Activated naive CD8-positive, alpha-beta T cell treated with anti-CD3 and anti-CD28 coated beads for 36 hours (primary cell): Measurements from ENCODE around the gene CEP126. TPM values are rescaled to one million over a fixed set of nuclear protein-coding genes. Genes with fewer than 3 reads are reported as not detected.
"Not testable (repeated sequence)": the region's sequence is repeated elsewhere in the genome, so short reads cannot be mapped to it uniquely, and the experiment has no call there.

Source experiments
- DNase-seq: peaks from one replicate; pipeline ENCODE4 v3.0.0; 2021
- H3K27ac Mint-ChIP-seq: one replicate; pipeline ENCODE4 v1.8.0; 2022; ENCODE audit warnings: mild to moderate bottlenecking, moderate library complexity, mixed read lengths
- H3K27me3 Mint-ChIP-seq: one replicate; pipeline ENCODE4 v1.8.0; 2022; ENCODE audit warnings: mild to moderate bottlenecking, mixed read lengths
- H3K36me3 Mint-ChIP-seq: one replicate; pipeline ENCODE4 v1.8.0; 2021; ENCODE audit warnings: mild to moderate bottlenecking, mixed read lengths
- H3K4me1 Mint-ChIP-seq: one replicate; pipeline ENCODE4 v1.8.0; 2021; ENCODE audit warnings: mixed read lengths
- H3K4me3 Mint-ChIP-seq: one replicate; pipeline ENCODE4 v1.8.0; 2022; ENCODE audit warnings: mild to moderate bottlenecking, moderate library complexity, mixed read lengths
- H3K9me3 Mint-ChIP-seq: one replicate; pipeline ENCODE4 v1.8.0; 2022; ENCODE audit warnings: mixed read lengths
- total RNA-seq, 2 experiments: library from RNA; stranded (reverse); gene quantifications; one replicate each; pipeline ENCODE4 v1.2.3, GENCODE V29; 2021

The CEP126 gene
- total RNA-seq, 2 experiments from 2014 or later, result 1.9 to 2.2 TPM

DNA sequence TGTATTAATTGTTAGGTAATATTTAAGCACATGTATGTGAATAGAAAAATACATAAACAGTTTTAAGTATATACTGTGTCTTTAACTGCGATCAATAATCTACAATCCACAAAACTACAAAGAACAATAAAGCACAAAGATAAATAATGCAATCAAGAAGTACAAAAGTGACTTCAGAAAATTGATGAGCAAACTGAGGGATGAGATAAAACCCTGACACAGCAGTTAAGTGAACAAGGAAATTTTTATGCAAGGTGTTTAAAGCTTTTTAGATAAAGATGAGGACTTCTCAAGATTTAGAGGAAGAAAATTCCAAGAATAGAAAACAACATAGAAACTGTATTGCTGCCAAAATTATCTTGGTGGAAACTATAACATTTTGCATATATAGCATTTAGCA lies 60.0 kb downstream of the CEP126 start:
- Mint-ChIP-seq H3K27me3 (no peaks in the 10 kb centered on the region), H3K27ac (no peak overlapping the region), H3K36me3 (no peaks in the 10 kb centered on the region), H3K9me3 (peaks cover 1% of the 10 kb centered on the region), H3K4me3 (no peak overlapping the region), H3K4me1 (no peaks in the 10 kb centered on the region)
- DNase-seq, result no peak

DNA sequence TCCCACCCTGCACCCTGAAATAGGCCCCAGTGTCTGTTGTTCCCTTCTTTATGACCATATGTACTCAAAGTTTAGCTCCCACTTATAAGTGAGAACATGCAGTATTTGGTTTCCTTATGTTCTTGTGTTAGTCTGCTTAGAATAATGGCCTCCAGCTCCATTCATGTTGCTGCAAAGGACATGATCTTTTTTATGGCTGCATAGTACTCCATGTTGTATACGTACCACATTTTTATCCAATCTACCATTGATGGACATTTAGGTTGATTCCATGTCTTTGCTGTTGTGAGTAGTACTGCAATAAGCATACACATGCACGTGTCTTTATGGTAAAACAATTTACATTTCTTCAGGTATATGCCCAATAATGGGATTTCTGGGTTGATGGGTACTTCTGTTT lies 60.9 kb downstream of the CEP126 start:
- no peak overlapping the region for H3K4me3 Mint-ChIP-seq
- no peak for DNase-seq
- peaks cover 1% of the 10 kb centered on the region for H3K9me3 Mint-ChIP-seq
- H3K27ac Mint-ChIP-seq, result no peak overlapping the region
- no peaks in the 10 kb centered on the region for H3K27me3 Mint-ChIP-seq
- H3K36me3 Mint-ChIP-seq, result no peaks in the 10 kb centered on the region
- H3K4me1 Mint-ChIP-seq, result no peaks in the 10 kb centered on the region

DNA sequence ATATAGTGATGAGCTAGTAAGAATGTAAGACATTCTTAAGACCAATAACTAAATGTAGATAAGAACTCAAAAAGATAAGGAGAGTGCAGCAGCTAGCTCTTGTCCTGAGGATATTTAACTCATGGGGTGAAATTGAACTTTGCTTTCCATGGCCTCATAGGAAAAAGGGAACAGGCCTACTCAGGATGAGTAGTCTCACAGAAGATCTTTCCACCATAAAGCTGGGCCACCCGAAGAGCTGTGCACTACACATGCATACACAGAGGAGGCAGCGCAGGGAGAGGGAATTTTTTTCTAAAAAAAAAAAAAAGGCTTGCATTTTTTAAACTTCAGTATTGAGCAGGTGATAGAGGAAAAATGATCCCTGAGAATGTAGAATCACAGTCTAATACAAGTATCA lies 72.6 kb downstream of the CEP126 start:
- Mint-ChIP-seq H3K4me1 (no peaks in the 10 kb centered on the region), H3K36me3 (peaks cover 2% of the 10 kb centered on the region), H3K4me3 (no peak overlapping the region), H3K9me3 (no peaks in the 10 kb centered on the region), H3K27me3 (no peaks in the 10 kb centered on the region), H3K27ac (no peak overlapping the region)
- no peak for DNase-seq

DNA sequence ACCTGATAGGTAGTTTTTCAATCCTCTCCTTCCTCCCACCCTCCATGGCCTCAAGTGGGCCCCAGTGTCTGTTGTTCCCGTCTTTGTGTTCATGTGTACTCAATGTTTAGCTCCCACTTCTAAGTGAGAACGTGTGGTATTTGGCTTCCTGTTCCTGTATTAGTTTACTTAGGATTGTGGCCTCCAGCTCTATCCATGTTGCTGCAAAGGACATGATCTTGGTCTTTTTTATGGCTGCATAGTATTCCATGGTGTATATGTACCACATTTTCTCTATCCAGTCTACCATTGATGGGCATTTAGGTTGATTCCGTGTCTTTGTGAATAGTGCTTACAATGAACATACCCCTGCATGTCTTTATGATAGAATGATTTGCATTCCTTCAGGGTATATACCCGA lies 78.4 kb downstream of the CEP126 start:
- H3K27me3 Mint-ChIP-seq, result no peaks in the 10 kb centered on the region
- no peak overlapping the region for H3K4me3 Mint-ChIP-seq
- H3K27ac Mint-ChIP-seq, result no peak overlapping the region
- peaks cover 4% of the 10 kb centered on the region for H3K36me3 Mint-ChIP-seq
- H3K9me3 Mint-ChIP-seq, result no peaks in the 10 kb centered on the region
- no peak for DNase-seq
- no peaks in the 10 kb centered on the region for H3K4me1 Mint-ChIP-seq

DNA sequence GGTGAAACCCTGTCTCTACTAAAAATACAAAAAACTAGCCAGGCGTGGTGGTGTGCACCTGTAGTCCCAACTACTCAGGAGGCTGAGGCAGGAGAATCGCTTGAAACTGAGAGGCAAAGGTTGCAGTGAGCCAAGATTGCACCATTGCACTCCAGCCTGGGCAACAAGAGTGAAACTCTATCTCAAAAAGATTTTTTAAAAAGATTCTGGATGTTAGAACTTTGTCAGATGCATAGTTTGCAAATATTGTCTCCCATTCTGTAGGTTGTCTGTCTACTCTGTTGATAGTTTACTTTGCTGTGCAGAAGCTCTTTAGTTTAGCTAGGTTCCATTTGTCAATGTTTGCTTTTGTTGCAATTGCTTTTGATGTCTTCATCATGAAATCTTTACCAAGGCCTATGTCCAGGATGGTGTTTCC lies 79.3 kb downstream of the CEP126 start:
- not testable (repeated sequence) for H3K4me1 Mint-ChIP-seq, H3K9me3 Mint-ChIP-seq, H3K4me3 Mint-ChIP-seq, H3K36me3 Mint-ChIP-seq, H3K27me3 Mint-ChIP-seq, H3K27ac Mint-ChIP-seq, DNase-seq

DNA sequence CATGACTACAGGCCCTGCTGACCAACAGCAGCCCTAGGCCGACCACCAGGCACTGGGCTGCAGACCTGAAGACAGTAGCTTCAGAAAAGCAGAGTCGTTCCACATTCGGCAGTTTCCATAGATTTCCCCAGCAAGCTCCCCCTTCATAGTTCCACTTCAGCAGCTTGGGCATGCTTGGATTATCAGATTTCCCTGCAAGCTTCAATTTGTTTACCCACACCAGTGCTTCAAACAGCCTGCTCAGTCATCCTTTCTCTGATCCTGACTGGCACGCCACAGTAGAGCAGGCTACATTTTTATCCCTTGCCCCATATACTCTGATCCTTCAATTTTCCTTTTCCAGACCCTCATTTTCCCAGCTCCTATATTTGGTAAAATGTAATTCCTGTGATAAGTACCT lies 81.3 kb downstream of the CEP126 start:
- Mint-ChIP-seq H3K27ac (no peak overlapping the region), H3K4me1 (no peaks in the 10 kb centered on the region)
- no peak for DNase-seq

DNA sequence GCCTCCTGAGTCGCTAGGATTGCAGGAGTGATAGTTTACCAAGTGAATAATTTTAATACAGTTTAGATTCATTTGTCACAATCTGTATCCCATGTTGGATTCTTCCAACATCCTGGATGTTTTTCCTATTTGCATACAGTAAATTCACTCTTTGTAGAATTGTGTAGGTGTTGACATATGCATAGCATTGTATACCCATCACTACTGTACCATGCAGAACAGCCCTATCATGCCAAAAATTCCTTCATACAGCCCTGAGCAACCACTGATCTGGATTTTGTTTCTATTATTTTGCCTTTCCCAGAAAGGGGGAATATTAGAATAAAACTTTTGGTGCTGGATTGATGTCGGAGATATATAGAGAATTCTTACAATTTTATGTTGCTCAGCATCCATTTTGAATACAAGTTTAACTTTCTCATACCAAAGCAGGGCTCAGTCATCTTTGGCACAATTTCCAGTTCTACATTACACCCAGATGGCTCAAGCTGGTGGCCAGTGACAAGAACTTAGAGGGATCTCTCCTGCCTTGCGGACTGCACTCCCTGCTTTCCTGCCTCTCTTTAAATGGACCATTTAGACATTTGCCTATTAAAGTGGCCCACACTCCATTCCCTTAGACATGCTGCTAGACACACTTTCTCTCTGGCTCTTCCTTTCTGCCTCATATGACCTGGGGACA lies 87.0 kb downstream of the CEP126 start:
- Mint-ChIP-seq H3K9me3 (no peaks in the 10 kb centered on the region), H3K27ac (no peak overlapping the region), H3K27me3 (no peaks in the 10 kb centered on the region), H3K36me3 (no peaks in the 10 kb centered on the region), H3K4me3 (no peak overlapping the region), H3K4me1 (peaks cover 5% of the 10 kb centered on the region)
- no peak for DNase-seq

More for the DNA sequence above, 81.3 kb downstream of the CEP126 start:
- peaks cover 4% of the 10 kb centered on the region for H3K36me3 Mint-ChIP-seq
- no peaks in the 10 kb centered on the region for H3K27me3 Mint-ChIP-seq
- no peaks in the 10 kb centered on the region for H3K9me3 Mint-ChIP-seq
- no peak overlapping the region for H3K4me3 Mint-ChIP-seq

DNA sequence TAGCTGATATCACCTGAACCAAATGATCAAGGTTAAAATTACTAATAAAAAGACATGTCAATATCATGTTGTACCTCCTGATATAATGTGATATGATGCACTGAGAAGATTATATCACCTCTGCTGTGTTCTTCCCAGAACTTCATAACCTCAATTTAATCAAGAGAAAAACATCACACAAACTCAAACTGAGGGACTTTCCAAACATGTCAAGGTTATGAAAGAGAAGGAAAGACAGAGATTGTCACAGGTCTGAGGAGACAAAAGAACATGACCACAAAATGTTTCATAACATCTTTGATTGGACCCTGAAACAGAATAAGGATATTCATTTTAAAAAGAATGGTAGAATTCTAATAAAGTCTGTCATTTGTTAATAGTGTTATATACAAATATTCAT lies 89.4 kb downstream of the CEP126 start:
- no peak for DNase-seq
- Mint-ChIP-seq H3K36me3 (no peaks in the 10 kb centered on the region), H3K9me3 (no peaks in the 10 kb centered on the region), H3K27ac (no peak overlapping the region), H3K27me3 (no peaks in the 10 kb centered on the region), H3K4me1 (peaks cover 5% of the 10 kb centered on the region), H3K4me3 (no peak overlapping the region)

DNA sequence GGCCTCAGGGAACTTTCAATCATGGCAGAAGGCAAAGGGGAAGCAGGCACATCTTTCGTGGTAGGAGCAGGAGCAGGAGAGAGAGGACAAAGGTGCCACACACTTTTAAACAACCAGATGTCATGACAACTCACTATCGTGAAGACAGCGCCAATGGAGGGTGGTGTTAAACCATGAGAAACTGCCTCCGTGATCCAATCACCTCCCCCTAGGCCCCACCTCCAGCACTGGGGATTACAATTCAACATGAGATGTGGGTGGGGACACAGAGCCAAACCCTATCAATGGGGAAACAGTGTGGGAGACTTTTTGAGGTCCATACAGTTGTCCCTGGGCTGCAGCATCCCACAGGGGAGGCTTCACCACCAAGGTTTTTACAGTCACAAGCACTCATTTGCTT lies 90.5 kb downstream of the CEP126 start:
- Mint-ChIP-seq H3K27ac (no peak overlapping the region), H3K4me1 (peaks cover 5% of the 10 kb centered on the region), H3K36me3 (no peaks in the 10 kb centered on the region), H3K9me3 (no peaks in the 10 kb centered on the region), H3K4me3 (no peak overlapping the region), H3K27me3 (peaks cover 7% of the 10 kb centered on the region)
- DNase-seq, result no peak

DNA sequence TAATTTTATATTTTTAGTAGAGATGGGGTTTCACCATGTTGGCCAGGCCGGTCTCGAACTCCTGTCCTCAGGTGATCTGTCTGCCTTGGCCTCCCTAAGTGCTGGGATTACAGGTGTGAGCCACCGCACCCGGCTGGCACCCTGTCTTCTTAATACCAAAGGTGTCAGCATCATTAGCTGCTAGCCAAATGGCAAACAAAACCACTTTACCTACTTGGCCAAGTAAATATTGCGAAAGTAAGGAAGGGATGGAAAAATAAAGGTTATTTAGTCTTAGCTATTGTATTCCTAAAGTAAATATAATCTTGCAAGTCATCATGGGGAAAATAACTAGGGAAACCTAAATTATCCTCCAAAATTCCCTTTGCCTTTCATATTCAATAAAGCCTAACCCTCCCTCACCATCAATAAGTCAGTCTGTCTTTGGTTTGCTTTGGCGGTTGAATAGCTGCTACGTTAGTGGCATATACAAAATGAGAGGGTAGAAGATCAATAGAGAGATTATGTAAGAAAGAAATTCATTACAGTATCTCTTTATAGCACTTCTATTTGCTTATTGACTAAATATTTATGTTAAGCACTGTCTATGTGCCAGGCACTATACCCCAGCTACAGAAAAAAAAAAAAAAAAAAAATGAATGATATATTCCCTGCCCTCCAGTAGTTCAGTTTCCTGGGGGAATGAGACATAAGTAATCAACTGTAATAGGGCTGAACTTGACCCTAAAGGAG lies 92.2 kb downstream of the CEP126 start:
- Mint-ChIP-seq H3K9me3 (no peaks in the 10 kb centered on the region), H3K4me3 (no peak overlapping the region), H3K27me3 (peaks cover 16% of the 10 kb centered on the region), H3K36me3 (no peaks in the 10 kb centered on the region), H3K27ac (no peak overlapping the region), H3K4me1 (peaks cover 5% of the 10 kb centered on the region)
- no peak for DNase-seq

DNA sequence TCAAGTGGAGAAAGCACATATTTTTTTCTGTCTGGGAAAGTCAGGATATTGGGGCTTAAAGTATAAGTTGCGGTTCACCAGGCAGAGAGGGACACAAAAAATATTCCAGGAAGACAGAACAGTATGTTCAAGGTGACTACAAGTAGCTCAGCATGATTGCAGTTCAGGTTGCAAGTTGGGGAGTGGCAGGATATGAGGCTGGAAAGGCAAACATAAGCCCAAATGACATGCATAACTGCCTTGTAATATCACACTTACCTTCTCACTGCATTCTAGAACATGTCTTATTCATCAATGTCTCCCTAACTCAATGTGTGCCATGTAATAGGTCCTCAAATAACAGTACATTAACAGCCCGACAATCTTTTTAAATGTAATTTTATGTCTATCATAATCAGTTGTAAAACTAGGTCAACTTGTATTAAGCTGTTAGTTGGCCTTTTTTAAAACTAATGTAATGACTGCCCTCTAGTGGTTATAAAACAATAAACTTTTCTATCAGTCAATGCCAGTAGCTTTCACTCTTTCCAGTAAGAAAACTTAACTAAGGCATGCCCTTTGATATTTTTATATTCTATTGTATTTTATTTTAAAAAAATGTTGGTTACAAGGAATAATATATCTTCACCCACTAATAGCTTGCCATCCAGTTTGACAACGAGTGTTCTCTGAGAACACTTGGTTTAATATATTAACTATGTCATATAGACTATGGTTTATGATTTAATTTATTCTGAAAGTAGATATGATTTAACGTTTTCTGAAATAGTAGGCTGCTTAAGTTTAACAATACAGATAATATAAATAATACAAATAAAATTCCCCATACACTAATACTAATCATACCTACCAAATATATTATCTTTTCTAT lies 93.0 kb downstream of the CEP126 start:
- Mint-ChIP-seq H3K4me1 (peaks cover 5% of the 10 kb centered on the region), H3K4me3 (no peak overlapping the region), H3K9me3 (no peaks in the 10 kb centered on the region), H3K27ac (no peak overlapping the region), H3K36me3 (no peaks in the 10 kb centered on the region), H3K27me3 (peaks cover 20% of the 10 kb centered on the region)
- DNase-seq, result no peak

DNA sequence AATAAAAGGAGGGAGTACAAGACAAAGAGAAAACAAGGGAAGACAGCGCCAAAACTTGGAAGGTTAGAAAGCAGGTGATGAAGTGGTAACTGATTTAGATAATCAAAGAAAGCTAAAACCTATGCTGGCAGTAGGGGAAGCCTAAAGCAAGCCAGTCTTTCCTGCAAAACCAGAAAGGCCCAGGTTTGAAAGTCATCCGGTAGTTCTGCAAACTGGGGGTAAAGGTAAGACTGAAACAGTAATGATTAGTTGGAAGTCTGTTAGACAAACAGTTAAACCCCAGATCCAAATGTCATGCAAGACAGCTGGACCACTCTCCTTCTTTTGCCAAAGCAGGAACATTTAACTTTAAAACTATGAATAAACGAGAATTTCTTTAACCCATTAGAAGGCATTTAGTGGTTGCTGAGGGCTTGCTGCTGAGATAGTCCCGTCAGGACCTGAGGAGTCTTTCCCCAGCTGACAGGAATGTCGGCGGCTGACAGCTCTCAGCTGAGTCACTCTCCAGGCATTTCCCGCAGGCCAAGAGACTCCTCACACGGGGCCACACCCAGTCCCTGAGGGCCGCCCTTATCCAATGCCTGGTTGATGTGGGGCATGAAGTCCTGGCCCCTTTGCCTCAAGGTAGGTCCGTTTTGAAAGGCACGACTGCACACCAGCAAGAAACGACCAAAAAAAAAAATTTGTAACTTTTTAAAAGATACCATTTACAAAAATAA lies 96.1 kb downstream of the CEP126 start:
- no peaks in the 10 kb centered on the region for H3K9me3 Mint-ChIP-seq
- no peaks in the 10 kb centered on the region for H3K4me1 Mint-ChIP-seq
- H3K4me3 Mint-ChIP-seq, result no peak overlapping the region
- no peak for DNase-seq
- H3K27ac Mint-ChIP-seq, result no peak overlapping the region
- no peaks in the 10 kb centered on the region for H3K36me3 Mint-ChIP-seq
- H3K27me3 Mint-ChIP-seq, result peaks cover 24% of the 10 kb centered on the region

DNA sequence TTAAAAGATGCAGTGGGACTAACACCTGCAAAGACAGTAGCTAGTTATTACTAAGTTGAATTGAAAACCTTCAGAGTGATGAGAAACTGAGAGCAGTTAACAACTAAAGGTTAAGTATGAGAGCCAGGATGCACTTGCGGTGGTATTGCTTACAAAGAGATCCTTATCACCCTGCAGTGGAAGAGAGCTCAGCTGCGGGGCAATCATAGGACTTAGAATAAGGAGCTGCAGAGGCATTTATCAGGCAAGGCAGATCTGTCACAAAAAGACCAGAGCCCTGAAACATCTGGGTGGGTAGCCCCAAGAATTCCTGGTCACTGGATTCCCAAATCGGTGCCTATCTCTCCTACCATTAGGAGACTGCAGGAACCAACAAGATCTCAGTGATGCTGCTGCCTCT lies 98.1 kb downstream of the CEP126 start:
- H3K9me3 Mint-ChIP-seq, result no peaks in the 10 kb centered on the region
- no peaks in the 10 kb centered on the region for H3K36me3 Mint-ChIP-seq
- peaks cover 24% of the 10 kb centered on the region for H3K27me3 Mint-ChIP-seq
- H3K4me3 Mint-ChIP-seq, result no peak overlapping the region
- no peak overlapping the region for H3K27ac Mint-ChIP-seq
- DNase-seq, result no peak
- no peaks in the 10 kb centered on the region for H3K4me1 Mint-ChIP-seq

DNA sequence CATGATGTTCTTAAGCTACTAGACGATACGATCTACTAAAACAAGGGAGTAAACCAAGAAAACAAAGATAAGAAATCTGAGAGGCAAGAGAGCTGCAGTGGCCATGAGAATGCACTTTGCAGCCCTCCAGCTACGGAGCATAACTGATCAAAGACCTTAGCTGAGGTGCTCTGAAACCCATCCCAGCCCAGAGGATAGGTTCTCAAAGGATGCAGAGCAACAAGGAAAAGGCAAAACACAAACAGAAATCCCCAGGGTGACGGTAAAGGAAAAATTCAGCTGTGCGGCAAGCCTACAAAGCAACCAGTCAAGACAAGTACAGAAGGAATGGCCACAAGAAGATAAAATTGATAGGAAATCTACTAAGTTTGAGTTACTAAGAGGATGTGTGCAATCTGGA lies 99.9 kb downstream of the CEP126 start:
- H3K9me3 Mint-ChIP-seq, result no peaks in the 10 kb centered on the region
- no peak overlapping the region for H3K27ac Mint-ChIP-seq
- no peak overlapping the region for H3K4me3 Mint-ChIP-seq
- DNase-seq, result no peak
- no peaks in the 10 kb centered on the region for H3K36me3 Mint-ChIP-seq
- peaks cover 22% of the 10 kb centered on the region for H3K27me3 Mint-ChIP-seq
- H3K4me1 Mint-ChIP-seq, result no peaks in the 10 kb centered on the region

DNA sequence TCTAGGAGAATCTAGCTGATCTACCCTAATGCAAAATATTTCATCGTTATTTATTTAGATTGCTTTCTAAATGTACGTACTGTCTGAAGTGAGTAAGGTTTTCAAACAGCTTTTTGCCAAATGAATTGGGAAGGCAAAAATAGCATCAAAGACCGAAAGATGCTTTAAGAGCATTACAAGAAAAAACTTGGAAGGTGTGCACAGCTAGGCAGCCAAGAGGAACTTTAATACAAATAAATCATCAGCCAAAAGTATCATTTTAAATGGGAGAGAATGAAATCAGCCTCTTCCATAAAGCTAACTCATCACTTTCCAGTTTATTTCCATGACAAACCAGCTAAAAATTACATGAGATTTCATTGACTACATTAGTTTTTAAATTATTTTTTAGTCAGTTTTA lies 102.2 kb downstream of the CEP126 start:
- H3K27me3 Mint-ChIP-seq, result peaks cover 8% of the 10 kb centered on the region
- no peaks in the 10 kb centered on the region for H3K4me1 Mint-ChIP-seq
- H3K27ac Mint-ChIP-seq, result no peak overlapping the region
- no peak overlapping the region for H3K4me3 Mint-ChIP-seq
- no peak for DNase-seq
- no peaks in the 10 kb centered on the region for H3K36me3 Mint-ChIP-seq
- no peaks in the 10 kb centered on the region for H3K9me3 Mint-ChIP-seq
